SU-DHL-6 (cell line): Measurements from ENCODE around the gene SCN1A.

ENCODE experiments used
- H2AFZ ChIP-seq: fragments of 200-600 bp; sonication (generic); 2 replicates; pipeline ENCODE4 v1.6.1; 2014; ENCODE audit warnings: low read depth, mild to moderate bottlenecking, moderate library complexity, mixed read lengths, antibody characterized with exemption, low read length; ENCODE audit not compliant: severe bottlenecking
- H3F3A ChIP-seq: fragments of 200-600 bp; shearing (Covaris generic); 2 replicates; pipeline ENCODE4 v1.6.0; 2016; ENCODE audit warnings: antibody characterized with exemption, mild to moderate bottlenecking; ENCODE audit not compliant: insufficient read depth
- H3K27ac ChIP-seq: fragments of 200-600 bp; sonication (generic); 2 replicates; pipeline ENCODE4 v1.5.1; 2016; ENCODE audit warnings: low read depth, mild to moderate bottlenecking, low read length, moderate library complexity, mixed read lengths
- H3K27me3 ChIP-seq: fragments of 200-600 bp; sonication (generic), shearing (Covaris generic); 2 replicates; pipeline ENCODE4 v1.6.0; 2014; ENCODE audit warnings: mild to moderate bottlenecking, low read length
- H3K36me3 ChIP-seq: fragments of 200-600 bp; sonication (generic); 2 replicates; pipeline ENCODE4 v1.6.1; 2014; ENCODE audit warnings: mild to moderate bottlenecking, low read length, mixed read lengths
- H3K4me2 ChIP-seq: fragments of 300-600, 200-600 bp; shearing (Covaris generic), sonication (generic); 2 replicates; pipeline ENCODE4 v1.6.0; 2014; ENCODE audit warnings: low read length, low read depth, mild to moderate bottlenecking; ENCODE audit not compliant: poor library complexity, severe bottlenecking
- H3K4me3 ChIP-seq: fragments of 200-600 bp; sonication (generic); 2 replicates; pipeline ENCODE4 v1.5.1; 2014; ENCODE audit warnings: antibody characterized with exemption, low read length, mild to moderate bottlenecking, mixed read lengths; ENCODE audit not compliant: insufficient read depth, poor library complexity, severe bottlenecking
- H3K79me2 ChIP-seq: fragments of 200-600 bp; sonication (generic); 2 replicates; pipeline ENCODE4 v1.6.1; 2014; ENCODE audit warnings: mild to moderate bottlenecking, low read length, moderate library complexity; ENCODE audit not compliant: insufficient read depth
- H3K9ac ChIP-seq: fragments of 200-600 bp; sonication (generic); 2 replicates; pipeline ENCODE4 v1.7.0; 2014; ENCODE audit warnings: mild to moderate bottlenecking, low read length
- H3K9me2 ChIP-seq: fragments of 200-600 bp; sonication (generic); replicated peaks from 2 replicates; pipeline ENCODE4 v1.6.1; 2014; ENCODE audit warnings: low read length; ENCODE audit not compliant: insufficient read depth
- H3K9me3 ChIP-seq: fragments of 200-600 bp; sonication (generic); 2 replicates; pipeline ENCODE4 v1.6.1; 2014; ENCODE audit warnings: low read length, mixed read lengths; ENCODE audit not compliant: insufficient read depth
- H4K20me1 ChIP-seq: fragments of 200-600 bp; sonication (generic); 2 replicates; pipeline ENCODE4 v1.6.1; 2014; ENCODE audit warnings: low read depth, mild to moderate bottlenecking, antibody characterized with exemption, low read length, moderate library complexity, mixed read lengths
- CTCF ChIP-seq: fragments of 200-600 bp; sonication (generic); IDR thresholded peaks from one replicate; pipeline ENCODE4 v1.5.1; 2017; ENCODE audit warnings: antibody characterized with exemption, mild to moderate bottlenecking, low read length, moderate library complexity; ENCODE audit not compliant: insufficient read depth, poor library complexity, severe bottlenecking
- EZH2phosphoT487 ChIP-seq: fragments of 200-600 bp; sonication (generic), shearing (Covaris generic); conservative IDR thresholded peaks from 2 replicates; pipeline ENCODE4 v1.6.1; 2018; ENCODE audit warnings: mild to moderate bottlenecking, antibody characterized with exemption, low read length, moderate library complexity, mixed read lengths

SCN1A gene

GRCh38 chr2:165952741-165953211 lies 175.0 kb downstream of the SCN1A start:
- Histone ChIP-seq H3F3A (peaks cover 6% of the 10 kb centered on the region; the same call in 1 of the 2 replicates), H3K79me2 (no peaks in the 10 kb centered on the region; the same call in 1 of the 2 replicates), H3K27me3 (no peaks in the 10 kb centered on the region), H3K9me2 (no peaks in the 10 kb centered on the region), H3K36me3 (peaks cover 12% of the 10 kb centered on the region; the same call in 1 of the 2 replicates), H3K4me3 (peak overlapping the region; percentile 83), H3K4me2 (peak overlapping the region; percentile 91), H3K27ac (no peak overlapping the region), H4K20me1 (no peaks in the 10 kb centered on the region), H3K9ac (peak overlapping the region; percentile 68), H3K9me3 (no peaks in the 10 kb centered on the region), H2AFZ (peak overlapping the region; percentile 76)
- no peak for TF ChIP-seq CTCF
- TF ChIP-seq EZH2phosphoT487: no peak

DNA sequence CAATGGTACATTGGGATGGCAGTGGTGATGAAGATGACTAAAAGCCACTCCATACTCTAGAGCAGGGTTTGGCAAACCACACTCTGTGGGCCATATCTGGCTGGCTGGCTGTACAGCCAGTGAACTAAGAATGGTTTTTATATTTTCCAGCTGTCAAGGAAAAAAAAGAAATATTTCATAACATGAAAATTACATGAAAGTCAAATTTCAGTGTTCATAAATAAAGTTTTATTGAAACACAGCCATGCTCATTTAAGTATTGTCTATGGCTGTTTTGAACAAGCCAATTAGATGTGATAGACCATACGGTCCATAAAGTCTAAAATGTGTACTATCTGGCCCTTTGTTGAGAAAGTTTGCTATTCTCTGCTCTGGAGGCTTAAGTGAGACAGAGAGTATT lies 175.7 kb downstream of the SCN1A start:
- Histone ChIP-seq H2AFZ (no peak overlapping the region), H3K9me3 (no peaks in the 10 kb centered on the region), H3K79me2 (no peaks in the 10 kb centered on the region; the same call in 1 of the 2 replicates), H3K27me3 (no peaks in the 10 kb centered on the region), H3K9ac (no peak overlapping the region), H3K4me2 (peak overlapping the region; percentile 91), H3K27ac (no peak overlapping the region), H3F3A (peaks cover 6% of the 10 kb centered on the region; the same call in 1 of the 2 replicates), H4K20me1 (no peaks in the 10 kb centered on the region), H3K9me2 (no peaks in the 10 kb centered on the region), H3K36me3 (peaks cover 12% of the 10 kb centered on the region; the same call in 1 of the 2 replicates), H3K4me3 (no peak overlapping the region)
- TF ChIP-seq CTCF (no peak), EZH2phosphoT487 (no peak)

DNA sequence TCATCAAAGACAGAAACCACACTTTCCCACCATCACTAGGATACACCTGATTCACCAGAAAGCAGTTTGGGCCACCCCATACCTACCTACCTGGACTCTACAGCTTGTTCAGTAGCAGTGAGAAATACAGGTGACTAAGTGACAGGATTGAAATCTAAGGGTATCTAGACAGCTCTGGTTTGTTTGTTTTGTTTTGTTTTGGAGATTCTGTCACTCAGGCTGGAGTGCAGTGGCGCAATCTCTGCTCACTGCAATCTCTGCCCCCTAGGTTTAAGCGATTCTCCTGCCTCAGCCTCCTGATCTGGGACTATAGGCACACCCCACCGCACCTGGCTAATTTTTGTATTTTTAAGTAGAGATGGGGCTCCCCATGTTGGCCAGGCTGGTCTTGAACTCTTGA lies 177.4 kb downstream of the SCN1A start:
- H4K20me1 ChIP-seq: no peaks in the 10 kb centered on the region
- H3K9me3 ChIP-seq: no peaks in the 10 kb centered on the region
- no peak overlapping the region for H2AFZ ChIP-seq
- H3K4me2 ChIP-seq: no peak overlapping the region
- peaks cover 6% of the 10 kb centered on the region; the same call in 1 of the 2 replicates for H3F3A ChIP-seq
- H3K27me3 ChIP-seq: no peaks in the 10 kb centered on the region
- H3K27ac ChIP-seq: no peak overlapping the region
- no peak overlapping the region for H3K4me3 ChIP-seq
- no peak for TF ChIP-seq EZH2phosphoT487
- peaks cover 12% of the 10 kb centered on the region; the same call in 1 of the 2 replicates for H3K36me3 ChIP-seq
- H3K79me2 ChIP-seq: no peaks in the 10 kb centered on the region; the same call in 1 of the 2 replicates
- H3K9me2 ChIP-seq: no peaks in the 10 kb centered on the region
- H3K9ac ChIP-seq: no peak overlapping the region

GRCh38 chr2:165941827-165942226 lies 186.0 kb downstream of the SCN1A start:
- Histone ChIP-seq H3K9me2 (no peaks in the 10 kb centered on the region), H3K9ac (no peak overlapping the region), H3F3A (no peaks in the 10 kb centered on the region), H2AFZ (no peak overlapping the region), H3K4me3 (no peak overlapping the region), H3K36me3 (0 out of 2 replicates have a peak, but pooled peaks cover 5% of the 10 kb centered on the region), H3K27me3 (no peaks in the 10 kb centered on the region), H3K27ac (no peak overlapping the region), H3K9me3 (no peaks in the 10 kb centered on the region), H4K20me1 (no peaks in the 10 kb centered on the region), H3K4me2 (no peak overlapping the region), H3K79me2 (no peaks in the 10 kb centered on the region)
- TF ChIP-seq EZH2phosphoT487 (no peak), CTCF (no peak)
